ENCODE measurements around the gene LRRC4B.

DNA sequence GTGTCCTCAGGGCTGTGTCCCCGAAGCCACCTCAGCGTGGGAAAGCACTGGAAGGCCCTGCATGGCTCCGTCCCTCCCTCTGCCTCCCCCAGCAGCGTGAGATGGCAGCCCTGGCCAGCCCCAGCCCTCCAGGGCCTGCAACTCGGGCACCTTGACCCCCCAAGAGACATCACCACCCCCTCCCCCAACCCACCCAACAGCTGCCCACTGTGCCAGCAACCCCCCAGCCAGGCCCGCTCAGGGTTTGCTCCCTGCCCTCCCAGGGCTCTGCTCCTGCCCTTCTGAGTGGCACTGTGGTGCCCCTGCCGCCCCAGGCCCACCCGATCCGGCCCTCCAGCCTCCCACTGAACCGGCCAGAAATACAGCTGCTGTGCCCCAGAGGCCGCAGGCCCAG lies 53.1 kb downstream of the LRRC4B start:
- TF ChIP-seq, protein P1, sequence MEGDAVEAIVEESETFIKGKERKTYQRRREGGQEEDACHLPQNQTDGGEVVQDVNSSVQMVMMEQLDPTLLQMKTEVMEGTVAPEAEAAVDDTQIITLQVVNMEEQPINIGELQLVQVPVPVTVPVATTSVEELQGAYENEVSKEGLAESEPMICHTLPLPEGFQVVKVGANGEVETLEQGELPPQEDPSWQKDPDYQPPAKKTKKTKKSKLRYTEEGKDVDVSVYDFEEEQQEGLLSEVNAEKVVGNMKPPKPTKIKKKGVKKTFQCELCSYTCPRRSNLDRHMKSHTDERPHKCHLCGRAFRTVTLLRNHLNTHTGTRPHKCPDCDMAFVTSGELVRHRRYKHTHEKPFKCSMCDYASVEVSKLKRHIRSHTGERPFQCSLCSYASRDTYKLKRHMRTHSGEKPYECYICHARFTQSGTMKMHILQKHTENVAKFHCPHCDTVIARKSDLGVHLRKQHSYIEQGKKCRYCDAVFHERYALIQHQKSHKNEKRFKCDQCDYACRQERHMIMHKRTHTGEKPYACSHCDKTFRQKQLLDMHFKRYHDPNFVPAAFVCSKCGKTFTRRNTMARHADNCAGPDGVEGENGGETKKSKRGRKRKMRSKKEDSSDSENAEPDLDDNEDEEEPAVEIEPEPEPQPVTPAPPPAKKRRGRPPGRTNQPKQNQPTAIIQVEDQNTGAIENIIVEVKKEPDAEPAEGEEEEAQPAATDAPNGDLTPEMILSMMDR (IDR thresholded peaks at IDR 0.05), result no peak
- no peak for TF ChIP-seq POLR2A (IDR thresholded peaks at IDR 0.05)
